SW 1271 (cell line): Measurements from ENCODE around the gene MTHFSD.

Experiments
- DNase-seq, 2 experiments: peaks; one replicate each; lab custom pipeline; 2025; lab: John Stamatoyannopoulos, UW

The MTHFSD gene

GRCh38 chr16:86530251-86531190 lies 24.5 kb downstream of the MTHFSD start:
- no peak for DNase-seq

- no peak for DNase-seq
Observed at GRCh38 chr16:86529160-86529559, 25.9 kb downstream of the MTHFSD start.

GRCh38 chr16:86528061-86528929 lies 26.7 kb downstream of the MTHFSD start:
- DNase-seq = no peak

GRCh38 chr16:86527366-86527765 lies 27.7 kb downstream of the MTHFSD start:
- no peak for DNase-seq

DNA sequence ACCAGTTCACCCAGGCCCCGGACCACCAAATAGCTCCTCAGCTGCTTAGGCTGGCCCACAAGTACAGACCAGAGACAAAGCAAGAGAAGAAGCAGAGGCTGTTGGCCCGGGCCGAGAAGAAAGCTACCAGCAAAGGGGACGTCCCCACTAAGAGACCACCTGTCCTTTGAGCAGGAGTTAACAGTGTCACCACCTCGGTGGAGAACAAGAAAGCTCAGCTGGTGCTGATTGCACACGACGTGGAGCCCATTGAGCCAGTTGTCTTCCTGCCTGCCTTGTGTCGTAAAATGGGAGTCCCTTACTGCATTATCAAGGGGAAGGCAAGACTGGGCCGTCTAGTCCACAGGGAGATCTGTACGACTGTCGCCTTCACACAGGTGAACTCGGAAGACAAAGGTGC lies 29.3 kb downstream of the MTHFSD start:
- no peak for DNase-seq

GRCh38 chr16:86524029-86524428 lies 31.0 kb downstream of the MTHFSD start:
- DNase-seq = no peak

- DNase-seq = no peak
Observed at GRCh38 chr16:86523166-86523740, 31.8 kb downstream of the MTHFSD start.

- DNase-seq = no peak
Observed at GRCh38 chr16:86522634-86523033, 32.4 kb downstream of the MTHFSD start.

GRCh38 chr16:86521236-86522197 lies 33.5 kb downstream of the MTHFSD start:
- no peak for DNase-seq

- no peak for DNase-seq
Observed at GRCh38 chr16:86520317-86521210, 34.5 kb downstream of the MTHFSD start.

- DNase-seq = peak in 1 of 2 experiments; percentile 52
Observed at GRCh38 chr16:86519649-86520316, 35.3 kb downstream of the MTHFSD start.

- DNase-seq = no peak
Observed at GRCh38 chr16:86519007-86519648, 35.9 kb downstream of the MTHFSD start.

GRCh38 chr16:86517652-86518258 lies 37.3 kb downstream of the MTHFSD start:
- peak in 1 of 2 experiments; percentile 53 for DNase-seq

DNA sequence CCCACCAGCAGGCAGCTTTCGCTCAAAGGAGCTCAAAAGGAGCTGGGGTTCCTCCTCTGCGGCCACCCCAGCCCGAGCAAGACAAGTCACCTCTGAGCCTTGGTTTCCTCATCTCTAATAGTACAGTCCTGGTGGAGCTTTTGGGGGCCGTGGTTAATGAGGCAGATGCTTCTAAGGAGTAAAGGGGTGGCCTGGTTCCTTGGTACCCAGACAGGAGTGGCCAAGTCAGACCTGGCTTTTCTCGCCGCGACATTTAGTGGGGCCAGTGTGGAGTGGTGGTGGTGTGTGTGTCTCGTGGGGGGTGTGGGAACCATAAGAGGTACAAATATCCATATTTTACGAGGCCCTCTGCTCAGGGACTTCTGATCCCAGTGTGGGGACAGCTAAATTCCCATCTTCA lies 38.0 kb downstream of the MTHFSD start:
- no peak for DNase-seq

DNA sequence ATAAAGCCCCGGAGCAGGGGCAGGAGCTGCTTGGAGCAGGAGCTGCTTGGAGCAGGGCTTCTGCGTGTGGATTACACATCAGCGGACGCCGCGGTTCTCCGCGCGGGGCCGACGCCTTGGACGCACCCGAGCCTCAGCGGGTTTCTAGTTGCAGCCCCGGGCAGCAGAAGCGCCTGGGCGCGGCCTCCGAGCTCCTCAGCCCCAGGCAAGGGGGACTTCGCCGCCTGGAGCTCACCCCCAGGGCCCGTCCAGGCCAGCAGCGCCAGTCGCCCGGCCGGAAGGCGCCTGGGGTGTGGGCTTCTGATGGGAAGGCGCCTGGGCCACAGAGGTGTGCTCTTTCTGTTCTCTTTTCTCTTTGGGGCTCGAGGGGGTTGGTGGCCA lies 38.4 kb downstream of the MTHFSD start:
- no peak for DNase-seq

DNA sequence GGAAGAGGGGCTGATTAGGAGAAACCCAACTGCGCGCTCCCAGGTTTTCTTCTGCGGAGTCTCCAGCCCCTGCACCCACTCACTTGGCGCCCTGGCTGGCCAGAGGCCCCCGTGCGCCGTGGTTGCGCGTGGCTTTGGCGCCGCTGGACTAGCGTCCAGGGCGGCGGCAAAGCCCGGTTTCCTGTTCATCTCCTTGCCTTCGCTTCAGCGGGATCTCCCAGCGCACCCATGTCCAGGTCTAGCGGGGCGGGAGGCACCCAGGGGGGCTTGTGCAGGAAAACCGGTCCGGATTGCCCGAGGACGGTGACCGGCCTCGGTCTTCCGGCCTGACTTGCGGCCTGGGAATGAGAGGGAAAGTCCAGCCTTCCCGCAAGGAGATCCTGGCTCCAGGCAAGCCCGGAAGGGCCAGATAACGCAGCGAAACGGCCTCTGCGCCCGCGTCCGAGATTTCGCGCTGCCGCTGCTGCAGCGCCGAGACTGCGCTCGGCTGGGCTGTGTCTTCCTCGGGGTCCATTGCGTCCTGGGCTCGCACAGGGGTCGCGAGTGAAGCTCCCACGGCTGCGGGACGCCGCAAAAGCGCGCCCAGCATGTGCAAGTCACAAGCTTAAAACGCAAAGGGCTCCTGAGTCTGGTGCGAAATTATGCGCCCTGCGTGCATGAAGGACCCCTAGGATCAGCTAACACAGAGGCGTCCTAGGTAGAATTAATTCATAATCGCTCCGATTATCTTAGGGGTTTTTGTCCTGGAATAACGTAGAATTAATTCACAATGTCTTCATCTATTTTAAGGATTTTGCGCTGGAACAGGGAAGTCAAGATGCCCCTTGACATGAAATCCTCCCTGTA lies 39.0 kb downstream of the MTHFSD start:
- no peak for DNase-seq

- no peak for DNase-seq
Observed at GRCh38 chr16:86515413-86515776, 39.6 kb downstream of the MTHFSD start.
